GM12878 (cell line): Measurements from ENCODE around the gene SPATA12. TPM values are rescaled to one million over a fixed set of nuclear protein-coding genes. Genes with fewer than 3 reads are reported as not detected.

ENCODE experiments used
- ATAC-seq: fragments of 200-7000 bp; cut with Tn5 transposase; 3 replicates; pipeline ENCODE4 v1.9.1; 2020; ENCODE audit warnings: mild to moderate bottlenecking, moderate library complexity
- BruUV-seq: library from RNA; stranded (reverse); fragments of 400-500 nt; replicated peaks from 2 replicates; lab custom pipeline; 2021; lab: Mats Ljungman, UMichigan
- CTCF ChIA-PET: fragments of 300-600 bp; sonication (Branson Sonifier 250); formaldehyde crosslinking; extraction: SDS; loops from one replicate; lab custom pipeline; 2021; ENCODE audit warnings: inconsistent platforms; lab: Yijun Ruan, JAX
- POLR2A ChIA-PET: fragments of 350-600 bp; formaldehyde crosslinking; extraction: SDS; loops from one replicate; lab custom pipeline; 2021; ENCODE audit warnings: inconsistent platforms; lab: Charles Lee
- RAD21 ChIA-PET: fragments of 300-600 bp; sonication (Branson Sonifier 250); formaldehyde crosslinking; loops from one replicate; lab custom pipeline; 2023; ENCODE audit warnings: antibody characterized with exemption; ENCODE audit not compliant: unreplicated experiment; lab: Charles Lee
- SMC1A ChIA-PET: fragments of 300-600 bp; sonication (Branson Sonifier 250); formaldehyde crosslinking; loops from one replicate; lab custom pipeline; 2023; ENCODE audit not compliant: unreplicated experiment, uncharacterized antibody; lab: Charles Lee
- DNase-seq: peaks from one replicate; pipeline ENCODE4 v3.0.0-alpha.2; 2011; ENCODE audit warnings: low read depth, low spot score
- FAIRE-seq: peaks from 3 replicates; lab custom pipeline; 2011; peaks lifted over from hg19 to GRCh38; lab: Jason Lieb, UNC
- H2AFZ ChIP-seq: 2 replicates; pipeline ENCODE4 v1.6.0; 2011; ENCODE audit warnings: low read depth, low read length, control low read depth; ENCODE audit not compliant: control insufficient read depth
- H3K27ac ChIP-seq: 2 replicates; pipeline ENCODE4 v1.5.1; 2011; ENCODE audit warnings: control low read depth; ENCODE audit not compliant: control insufficient read depth, insufficient read depth
- H3K27me3 ChIP-seq, 2 experiments: replicated peaks in 1 of 2; 2 replicates each; pipeline versions ENCODE4 v1.6.0 to v1.6.1; 2011; ENCODE audit warnings: low read length in 1 of 2; ENCODE audit not compliant: control insufficient read depth in 2 of 2, insufficient read depth in 2 of 2
- H3K36me3 ChIP-seq, 2 experiments: 2 replicates each; pipeline ENCODE4 v1.5.1; 2011; ENCODE audit warnings: low read length in 1 of 2; ENCODE audit not compliant: control insufficient read depth in 2 of 2, insufficient read depth in 2 of 2
- H3K4me1 ChIP-seq: 2 replicates; pipeline ENCODE4 v1.6.1; 2011; ENCODE audit warnings: mild to moderate bottlenecking, low read length, moderate library complexity, mixed read lengths; ENCODE audit not compliant: control insufficient read depth, insufficient read depth
- H3K4me2 ChIP-seq: 2 replicates; pipeline ENCODE4 v1.6.0; 2011; ENCODE audit warnings: control low read depth; ENCODE audit not compliant: control insufficient read depth, insufficient read depth
- H3K4me3 ChIP-seq: fragments of 200-600 bp; sonication (generic); 2 replicates; pipeline ENCODE4 v1.5.1; 2016
- H3K79me2 ChIP-seq: 2 replicates; pipeline ENCODE4 v1.6.0; 2011; ENCODE audit warnings: low read length; ENCODE audit not compliant: control insufficient read depth, insufficient read depth
- H3K9ac ChIP-seq: 2 replicates; pipeline ENCODE4 v1.8.0; 2011; ENCODE audit warnings: low read length, control low read depth, mixed read lengths; ENCODE audit not compliant: control insufficient read depth, insufficient read depth
- H3K9me3 ChIP-seq: replicated peaks from 3 replicates; pipeline ENCODE4 v1.5.1; 2011; ENCODE audit warnings: mild to moderate bottlenecking, low read length; ENCODE audit not compliant: control insufficient read depth, insufficient read depth
- H4K20me1 ChIP-seq: 2 replicates; pipeline ENCODE4 v1.6.0; 2011; ENCODE audit not compliant: control insufficient read depth, insufficient read depth
- ATF7 ChIP-seq: fragments of 450-650 bp; IDR thresholded peaks from 2 replicates; pipeline ENCODE4 v1.6.1; 2016; ENCODE audit warnings: low read depth, mild to moderate bottlenecking
- CBX3 ChIP-seq: fragments of 200-600 bp; sonication (generic); IDR thresholded peaks from 2 replicates; pipeline ENCODE4 v1.6.1; 2016; ENCODE audit warnings: low read depth, borderline replicate concordance
- FOXM1 ChIP-seq: IDR thresholded peaks from 2 replicates; pipeline ENCODE4 v1.6.1; 2012; ENCODE audit warnings: low read depth, mild to moderate bottlenecking, inconsistent platforms, low read length, moderate library complexity
- HCFC1 ChIP-seq: fragments of 150-350 bp; IDR thresholded peaks from 2 replicates; pipeline ENCODE4 v1.6.1; 2014; ENCODE audit warnings: low read length
- IRF5 ChIP-seq: fragments of 450-650 bp; IDR thresholded peaks from 2 replicates; pipeline ENCODE4 v1.6.1; 2017; ENCODE audit warnings: borderline replicate concordance
- JUNB ChIP-seq: IDR thresholded peaks from 2 replicates; pipeline ENCODE4 v1.6.1; 2016; ENCODE audit warnings: antibody characterized with exemption, mild to moderate bottlenecking
- KDM1A ChIP-seq: fragments of 200-600 bp; sonication (generic); IDR thresholded peaks from 2 replicates; pipeline ENCODE4 v1.6.1; 2016; ENCODE audit warnings: borderline replicate concordance
- MEF2A ChIP-seq: IDR thresholded peaks from 2 replicates; pipeline ENCODE4 v1.6.1; 2011; ENCODE audit warnings: low read depth, mild to moderate bottlenecking, low read length, moderate library complexity; ENCODE audit not compliant: insufficient read depth
- PAX5 ChIP-seq: IDR thresholded peaks from 2 replicates; pipeline ENCODE4 v1.6.1; 2011; ENCODE audit warnings: low read depth, low read length, borderline replicate concordance
- RB1 ChIP-seq: fragments of 450-650 bp; formaldehyde crosslinking; IDR thresholded peaks from 2 replicates; pipeline ENCODE4 v1.6.1; 2017; ENCODE audit warnings: mild to moderate bottlenecking, borderline replicate concordance
- STAT3 ChIP-seq: IDR thresholded peaks from 2 replicates; pipeline ENCODE4 v1.6.1; 2011; ENCODE audit warnings: low read depth, low read length, improper control_type of control experiment
- WRNIP1 ChIP-seq: IDR thresholded peaks from 2 replicates; pipeline ENCODE4 v1.6.1; 2011; ENCODE audit warnings: low read depth, low read length, improper control_type of control experiment, borderline replicate concordance
- ZNF217 ChIP-seq: fragments of 450-650 bp; IDR thresholded peaks from 2 replicates; pipeline ENCODE4 v1.6.1; 2017; ENCODE audit warnings: antibody characterized with exemption, mild to moderate bottlenecking
- ZNF274 ChIP-seq: IDR thresholded peaks from one replicate; pipeline ENCODE4 v1.8.0; 2011; ENCODE audit not compliant: insufficient read length, insufficient read depth
- WGBS: methylation state at CpG from one replicate; pipeline ENCODE4 v1.1.6; 2016; ENCODE audit warnings: low lambda C conversion rate; ENCODE audit not compliant: insufficient replicate concordance, insufficient coverage; ENCODE audit errors: missing lambda C conversion rate; 5-methylcytosine and 5-hydroxymethylcytosine counted together
- in situ Hi-C: fragments of 300-500 bp; cut with MboI; formaldehyde crosslinking; loops from 9 replicates; pipeline ENCODE4 v1.14.3; 2018; ENCODE audit warnings: mixed read lengths
- intact Hi-C: fragments of 100-400 bp; cut with micrococcal nuclease; formaldehyde crosslinking; loops from one replicate; pipeline ENCODE4 v1.14.2; 2022; ENCODE audit not compliant: unreplicated experiment
- polyA plus RNA-seq, 11 experiments: library from polyadenylated mRNA; depleted of rRNA in 4 of 11; unstranded in 6 of 11; stranded (reverse) in 5 of 11; fragments of >200 nt; fragmentation: Nextera tagmentation in 4 of 11; fragmentation: Illumina TruSeq in 1 of 11; extraction: Ambion mirVana in 4 of 11; extraction: Trizol in 1 of 11; gene quantifications; 1 replicate in 1 of 11; 2 replicates in 10 of 11; pipeline versions ENCODE4 v1.2.1 to v1.2.3, GENCODE V29; 2011 to 2016; ENCODE audit warnings: inconsistent platforms in 2 of 11, missing spikeins in 2 of 11, low read depth in 1 of 11
- total RNA-seq, 4 experiments: library from RNA; depleted of rRNA in 3 of 4; stranded (reverse); fragments of >200 nt in 3 of 4; fragmentation: Illumina TruSeq in 1 of 4; extraction: Trizol in 1 of 4; gene quantifications; 2 replicates each; pipeline versions ENCODE4 v1.2.1 to v1.2.3, GENCODE V29; 2013 to 2021
- TF ChIP-seq, protein P1 (sequence below): fragments of 450-650 bp; IDR thresholded peaks from 2 replicates; pipeline ENCODE4 v1.6.1; 2018; ENCODE audit warnings: mild to moderate bottlenecking, low read depth, moderate library complexity; ENCODE audit not compliant: partially characterized antibody
- TF ChIP-seq, protein P2 (sequence below): fragments of 450-650 bp; formaldehyde crosslinking; IDR thresholded peaks from 2 replicates; pipeline ENCODE4 v1.4.0; 2020; ENCODE audit warnings: mild to moderate bottlenecking, moderate library complexity
- TF ChIP-seq, protein P3 (sequence below): IDR thresholded peaks from 2 replicates; pipeline ENCODE4 v1.6.1; 2011; ENCODE audit warnings: borderline replicate concordance, low read depth, mild to moderate bottlenecking, moderate library complexity, low read length; ENCODE audit not compliant: insufficient read depth, poor library complexity, severe bottlenecking

SPATA12 gene
- total and polyA plus RNA-seq, 10 of the 15 experiments (the other 5 are each of a cell fraction or from before 2014, with no cell fraction given), result 0.03 to 0.69 (median 0.37) TPM

GRCh38 chr3:57118254-57118653 lies 57.8 kb downstream of the SPATA12 start:
- Histone ChIP-seq H3K36me3 (no peaks in the 10 kb centered on the region), H3K9me3 (no peaks in the 10 kb centered on the region), H3K9ac (no peak overlapping the region), H3K4me1 (no peaks in the 10 kb centered on the region), H2AFZ (no peak overlapping the region), H3K27me3 (peaks cover 3 to 4% of the 10 kb centered on the region in 2 experiments), H3K27ac (no peak overlapping the region), H3K79me2 (no peaks in the 10 kb centered on the region), H3K4me2 (no peak overlapping the region), H4K20me1 (no peaks in the 10 kb centered on the region), H3K4me3 (no peak overlapping the region)
- ChIA-PET SMC1A (interaction anchor here (1.7 kb wide), 1 partner anchor 18 kb away, joined by 5 read pairs; no protein-coding TSS in a partner anchor), CTCF (no interaction called here), RAD21 (no interaction called here), POLR2A (no interaction called here)
- DNase-seq (no peak), ATAC-seq (no peak), FAIRE-seq (no peak)
- WGBS, result 33% methylated on average over 3 of the region's 3 CpGs
- no TSS peak for BruUV-seq
- in situ Hi-C loops (no loop called here), intact Hi-C loops (no loop called here)
- TF ChIP-seq, protein P1, sequence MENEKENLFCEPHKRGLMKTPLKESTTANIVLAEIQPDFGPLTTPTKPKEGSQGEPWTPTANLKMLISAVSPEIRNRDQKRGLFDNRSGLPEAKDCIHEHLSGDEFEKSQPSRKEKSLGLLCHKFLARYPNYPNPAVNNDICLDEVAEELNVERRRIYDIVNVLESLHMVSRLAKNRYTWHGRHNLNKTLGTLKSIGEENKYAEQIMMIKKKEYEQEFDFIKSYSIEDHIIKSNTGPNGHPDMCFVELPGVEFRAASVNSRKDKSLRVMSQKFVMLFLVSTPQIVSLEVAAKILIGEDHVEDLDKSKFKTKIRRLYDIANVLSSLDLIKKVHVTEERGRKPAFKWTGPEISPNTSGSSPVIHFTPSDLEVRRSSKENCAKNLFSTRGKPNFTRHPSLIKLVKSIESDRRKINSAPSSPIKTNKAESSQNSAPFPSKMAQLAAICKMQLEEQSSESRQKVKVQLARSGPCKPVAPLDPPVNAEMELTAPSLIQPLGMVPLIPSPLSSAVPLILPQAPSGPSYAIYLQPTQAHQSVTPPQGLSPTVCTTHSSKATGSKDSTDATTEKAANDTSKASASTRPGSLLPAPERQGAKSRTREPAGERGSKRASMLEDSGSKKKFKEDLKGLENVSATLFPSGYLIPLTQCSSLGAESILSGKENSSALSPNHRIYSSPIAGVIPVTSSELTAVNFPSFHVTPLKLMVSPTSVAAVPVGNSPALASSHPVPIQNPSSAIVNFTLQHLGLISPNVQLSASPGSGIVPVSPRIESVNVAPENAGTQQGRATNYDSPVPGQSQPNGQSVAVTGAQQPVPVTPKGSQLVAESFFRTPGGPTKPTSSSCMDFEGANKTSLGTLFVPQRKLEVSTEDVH, result no peak
- TF ChIP-seq KDM1A (no peak), CBX3 (no peak), JUNB (no peak), WRNIP1 (no peak), IRF5 (no peak), ATF7 (no peak), ZNF217 (no peak), MEF2A (no peak), PAX5 (no peak), RB1 (no peak), HCFC1 (no peak), ZNF274 (no peak), STAT3 (no peak), FOXM1 (no peak)
- TF ChIP-seq, protein P2, sequence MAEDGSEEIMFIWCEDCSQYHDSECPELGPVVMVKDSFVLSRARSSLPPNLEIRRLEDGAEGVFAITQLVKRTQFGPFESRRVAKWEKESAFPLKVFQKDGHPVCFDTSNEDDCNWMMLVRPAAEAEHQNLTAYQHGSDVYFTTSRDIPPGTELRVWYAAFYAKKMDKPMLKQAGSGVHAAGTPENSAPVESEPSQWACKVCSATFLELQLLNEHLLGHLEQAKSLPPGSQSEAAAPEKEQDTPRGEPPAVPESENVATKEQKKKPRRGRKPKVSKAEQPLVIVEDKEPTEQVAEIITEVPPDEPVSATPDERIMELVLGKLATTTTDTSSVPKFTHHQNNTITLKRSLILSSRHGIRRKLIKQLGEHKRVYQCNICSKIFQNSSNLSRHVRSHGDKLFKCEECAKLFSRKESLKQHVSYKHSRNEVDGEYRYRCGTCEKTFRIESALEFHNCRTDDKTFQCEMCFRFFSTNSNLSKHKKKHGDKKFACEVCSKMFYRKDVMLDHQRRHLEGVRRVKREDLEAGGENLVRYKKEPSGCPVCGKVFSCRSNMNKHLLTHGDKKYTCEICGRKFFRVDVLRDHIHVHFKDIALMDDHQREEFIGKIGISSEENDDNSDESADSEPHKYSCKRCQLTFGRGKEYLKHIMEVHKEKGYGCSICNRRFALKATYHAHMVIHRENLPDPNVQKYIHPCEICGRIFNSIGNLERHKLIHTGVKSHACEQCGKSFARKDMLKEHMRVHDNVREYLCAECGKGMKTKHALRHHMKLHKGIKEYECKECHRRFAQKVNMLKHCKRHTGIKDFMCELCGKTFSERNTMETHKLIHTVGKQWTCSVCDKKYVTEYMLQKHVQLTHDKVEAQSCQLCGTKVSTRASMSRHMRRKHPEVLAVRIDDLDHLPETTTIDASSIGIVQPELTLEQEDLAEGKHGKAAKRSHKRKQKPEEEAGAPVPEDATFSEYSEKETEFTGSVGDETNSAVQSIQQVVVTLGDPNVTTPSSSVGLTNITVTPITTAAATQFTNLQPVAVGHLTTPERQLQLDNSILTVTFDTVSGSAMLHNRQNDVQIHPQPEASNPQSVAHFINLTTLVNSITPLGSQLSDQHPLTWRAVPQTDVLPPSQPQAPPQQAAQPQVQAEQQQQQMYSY (CRISPR knock-in tag), result no peak
- TF ChIP-seq, protein P3, sequence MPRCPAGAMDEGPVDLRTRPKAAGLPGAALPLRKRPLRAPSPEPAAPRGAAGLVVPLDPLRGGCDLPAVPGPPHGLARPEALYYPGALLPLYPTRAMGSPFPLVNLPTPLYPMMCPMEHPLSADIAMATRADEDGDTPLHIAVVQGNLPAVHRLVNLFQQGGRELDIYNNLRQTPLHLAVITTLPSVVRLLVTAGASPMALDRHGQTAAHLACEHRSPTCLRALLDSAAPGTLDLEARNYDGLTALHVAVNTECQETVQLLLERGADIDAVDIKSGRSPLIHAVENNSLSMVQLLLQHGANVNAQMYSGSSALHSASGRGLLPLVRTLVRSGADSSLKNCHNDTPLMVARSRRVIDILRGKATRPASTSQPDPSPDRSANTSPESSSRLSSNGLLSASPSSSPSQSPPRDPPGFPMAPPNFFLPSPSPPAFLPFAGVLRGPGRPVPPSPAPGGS, result no peak
